HL-60 (cell line): ENCODE measurements around the gene NCOA3.

Source experiments
- TF ChIP-seq, protein P1 (sequence below): IDR thresholded peaks from one replicate; pipeline ENCODE4 v1.5.1; 2011; ENCODE audit warnings: low read length, control low read depth, inconsistent platforms; ENCODE audit not compliant: insufficient read depth
- TF ChIP-seq, protein P2 (sequence below): IDR thresholded peaks from 2 replicates; pipeline ENCODE4 v1.6.1; 2012; ENCODE audit warnings: low read depth; ENCODE audit not compliant: insufficient replicate concordance

DNA sequence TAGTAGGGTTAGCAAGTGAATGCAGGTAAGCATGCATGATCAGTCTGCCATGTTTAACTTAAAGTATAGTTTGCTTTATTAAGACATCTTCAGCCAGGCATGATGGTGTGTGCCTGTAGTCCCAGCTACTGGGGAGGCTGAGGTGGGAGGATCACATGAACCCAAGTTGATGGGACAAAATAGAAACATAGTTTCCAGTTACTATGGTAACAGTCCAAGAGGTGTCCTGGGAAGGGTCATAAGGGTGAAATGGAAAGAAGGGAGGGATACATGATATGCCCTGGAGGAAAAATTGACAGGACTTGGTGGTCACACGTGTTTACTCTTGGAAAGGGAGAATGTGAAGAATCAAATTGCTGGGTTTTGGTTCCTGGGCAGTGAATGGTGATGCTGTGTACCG lies 143.9 kb downstream of the NCOA3 start:
- TF ChIP-seq, protein P1, sequence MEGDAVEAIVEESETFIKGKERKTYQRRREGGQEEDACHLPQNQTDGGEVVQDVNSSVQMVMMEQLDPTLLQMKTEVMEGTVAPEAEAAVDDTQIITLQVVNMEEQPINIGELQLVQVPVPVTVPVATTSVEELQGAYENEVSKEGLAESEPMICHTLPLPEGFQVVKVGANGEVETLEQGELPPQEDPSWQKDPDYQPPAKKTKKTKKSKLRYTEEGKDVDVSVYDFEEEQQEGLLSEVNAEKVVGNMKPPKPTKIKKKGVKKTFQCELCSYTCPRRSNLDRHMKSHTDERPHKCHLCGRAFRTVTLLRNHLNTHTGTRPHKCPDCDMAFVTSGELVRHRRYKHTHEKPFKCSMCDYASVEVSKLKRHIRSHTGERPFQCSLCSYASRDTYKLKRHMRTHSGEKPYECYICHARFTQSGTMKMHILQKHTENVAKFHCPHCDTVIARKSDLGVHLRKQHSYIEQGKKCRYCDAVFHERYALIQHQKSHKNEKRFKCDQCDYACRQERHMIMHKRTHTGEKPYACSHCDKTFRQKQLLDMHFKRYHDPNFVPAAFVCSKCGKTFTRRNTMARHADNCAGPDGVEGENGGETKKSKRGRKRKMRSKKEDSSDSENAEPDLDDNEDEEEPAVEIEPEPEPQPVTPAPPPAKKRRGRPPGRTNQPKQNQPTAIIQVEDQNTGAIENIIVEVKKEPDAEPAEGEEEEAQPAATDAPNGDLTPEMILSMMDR = no peak
- TF ChIP-seq, protein P2, sequence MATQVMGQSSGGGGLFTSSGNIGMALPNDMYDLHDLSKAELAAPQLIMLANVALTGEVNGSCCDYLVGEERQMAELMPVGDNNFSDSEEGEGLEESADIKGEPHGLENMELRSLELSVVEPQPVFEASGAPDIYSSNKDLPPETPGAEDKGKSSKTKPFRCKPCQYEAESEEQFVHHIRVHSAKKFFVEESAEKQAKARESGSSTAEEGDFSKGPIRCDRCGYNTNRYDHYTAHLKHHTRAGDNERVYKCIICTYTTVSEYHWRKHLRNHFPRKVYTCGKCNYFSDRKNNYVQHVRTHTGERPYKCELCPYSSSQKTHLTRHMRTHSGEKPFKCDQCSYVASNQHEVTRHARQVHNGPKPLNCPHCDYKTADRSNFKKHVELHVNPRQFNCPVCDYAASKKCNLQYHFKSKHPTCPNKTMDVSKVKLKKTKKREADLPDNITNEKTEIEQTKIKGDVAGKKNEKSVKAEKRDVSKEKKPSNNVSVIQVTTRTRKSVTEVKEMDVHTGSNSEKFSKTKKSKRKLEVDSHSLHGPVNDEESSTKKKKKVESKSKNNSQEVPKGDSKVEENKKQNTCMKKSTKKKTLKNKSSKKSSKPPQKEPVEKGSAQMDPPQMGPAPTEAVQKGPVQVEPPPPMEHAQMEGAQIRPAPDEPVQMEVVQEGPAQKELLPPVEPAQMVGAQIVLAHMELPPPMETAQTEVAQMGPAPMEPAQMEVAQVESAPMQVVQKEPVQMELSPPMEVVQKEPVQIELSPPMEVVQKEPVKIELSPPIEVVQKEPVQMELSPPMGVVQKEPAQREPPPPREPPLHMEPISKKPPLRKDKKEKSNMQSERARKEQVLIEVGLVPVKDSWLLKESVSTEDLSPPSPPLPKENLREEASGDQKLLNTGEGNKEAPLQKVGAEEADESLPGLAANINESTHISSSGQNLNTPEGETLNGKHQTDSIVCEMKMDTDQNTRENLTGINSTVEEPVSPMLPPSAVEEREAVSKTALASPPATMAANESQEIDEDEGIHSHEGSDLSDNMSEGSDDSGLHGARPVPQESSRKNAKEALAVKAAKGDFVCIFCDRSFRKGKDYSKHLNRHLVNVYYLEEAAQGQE = no peak
